ENCODE measurements around the gene BMPER.

BMPER gene
- long read RNA-seq, donor 1, transcript BMPER-221 (15 exons, 3,360 nt) = major isoform, 7 of 7 reads
- long read RNA-seq, donor 1, partial matches to known transcripts = 0 of 7 reads
- long read RNA-seq, donor 1, other reads (novel, unspliced or antisense) = 0 of 7 reads
- long read RNA-seq, donor 2, partial matches to known transcripts = 0 of 2 reads
- long read RNA-seq, donor 2, other reads (novel, unspliced or antisense) = 0 of 2 reads
- long read RNA-seq, donor 3, partial matches to known transcripts = 6 of 6 reads
- long read RNA-seq, donor 3, other reads (novel, unspliced or antisense) = 0 of 6 reads
- long read RNA-seq, donor 4, transcript BMPER-221 (15 exons, 3,360 nt) = major isoform, 7 of 14 reads
- long read RNA-seq, donor 4, partial matches to known transcripts = 6 of 14 reads
- long read RNA-seq, donor 4, other reads (novel, unspliced or antisense) = 0 of 14 reads
- long read RNA-seq, donor 5, partial matches to known transcripts = 0 of 4 reads
- long read RNA-seq, donor 5, other reads (novel, unspliced or antisense) = 0 of 4 reads
- long read RNA-seq, donor 6, partial matches to known transcripts = 5 of 7 reads
- long read RNA-seq, donor 6, other reads (novel, unspliced or antisense) = 0 of 7 reads
- long read RNA-seq, donor 7, transcript BMPER-221 (15 exons, 3,360 nt) = major isoform, 5 of 19 reads
- long read RNA-seq, donor 7, partial matches to known transcripts = 13 of 19 reads
- long read RNA-seq, donor 7, other reads (novel, unspliced or antisense) = 0 of 19 reads
- long read RNA-seq, donor 8, partial matches to known transcripts = 0 of 1 reads
- long read RNA-seq, donor 8, other reads (novel, unspliced or antisense) = 0 of 1 reads

DNA sequence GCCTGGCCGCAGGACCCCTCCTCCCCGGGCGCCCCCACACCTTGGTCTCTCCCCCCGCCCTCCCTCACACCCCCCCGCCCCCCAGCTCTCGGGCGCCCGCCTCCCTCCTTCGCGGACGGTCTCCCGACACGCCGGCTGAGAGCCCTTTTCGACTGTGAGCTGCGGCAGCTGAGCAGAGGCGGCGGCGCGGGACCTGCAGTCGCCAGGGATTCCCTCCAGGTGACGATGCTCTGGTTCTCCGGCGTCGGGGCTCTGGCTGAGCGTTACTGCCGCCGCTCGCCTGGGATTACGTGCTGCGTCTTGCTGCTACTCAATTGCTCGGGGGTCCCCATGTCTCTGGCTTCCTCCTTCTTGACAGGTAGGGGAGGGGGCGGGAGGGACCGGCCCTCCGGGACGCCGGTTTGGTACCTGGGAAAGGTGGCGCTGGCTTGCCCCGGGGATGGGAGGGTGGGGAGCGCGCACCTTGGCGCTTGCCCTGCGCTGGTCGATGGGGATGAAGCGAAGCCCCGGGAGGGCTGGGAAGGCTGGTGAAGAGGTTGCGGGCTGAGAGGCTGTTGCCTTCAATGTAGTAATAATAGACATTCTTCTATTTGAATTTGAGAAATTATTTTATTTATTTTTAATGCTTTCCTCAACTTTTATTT is at the start of gene BMPER:
Gene BMPER, plus strand, starts transcription at position 151 of the 644 bp plus-strand sequence. Its CDS starts 75 bp downstream, at position 226.
- DNase-seq = peak; percentile 64

DNA sequence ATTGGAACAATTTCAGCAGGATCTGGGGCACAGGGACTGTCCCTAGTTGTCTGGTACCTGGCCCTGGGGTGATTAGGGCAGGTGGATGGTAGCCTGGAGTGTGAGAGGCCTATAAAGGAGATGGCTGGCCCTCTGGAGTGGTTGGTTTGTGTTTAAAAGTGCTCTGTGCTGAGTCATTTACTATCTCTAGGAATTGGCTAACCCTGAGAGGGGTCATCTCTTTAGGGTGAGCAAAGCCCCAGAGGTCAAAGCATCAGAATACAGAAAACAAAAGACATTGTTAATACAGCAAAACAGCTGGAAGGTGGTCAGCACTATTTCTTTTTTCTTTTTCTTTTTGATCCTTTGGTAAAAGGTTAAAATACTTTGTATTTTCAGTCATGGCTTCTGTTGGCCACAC is 43.4 kb upstream of the BMPER start:
- DNase-seq = no peak

DNA sequence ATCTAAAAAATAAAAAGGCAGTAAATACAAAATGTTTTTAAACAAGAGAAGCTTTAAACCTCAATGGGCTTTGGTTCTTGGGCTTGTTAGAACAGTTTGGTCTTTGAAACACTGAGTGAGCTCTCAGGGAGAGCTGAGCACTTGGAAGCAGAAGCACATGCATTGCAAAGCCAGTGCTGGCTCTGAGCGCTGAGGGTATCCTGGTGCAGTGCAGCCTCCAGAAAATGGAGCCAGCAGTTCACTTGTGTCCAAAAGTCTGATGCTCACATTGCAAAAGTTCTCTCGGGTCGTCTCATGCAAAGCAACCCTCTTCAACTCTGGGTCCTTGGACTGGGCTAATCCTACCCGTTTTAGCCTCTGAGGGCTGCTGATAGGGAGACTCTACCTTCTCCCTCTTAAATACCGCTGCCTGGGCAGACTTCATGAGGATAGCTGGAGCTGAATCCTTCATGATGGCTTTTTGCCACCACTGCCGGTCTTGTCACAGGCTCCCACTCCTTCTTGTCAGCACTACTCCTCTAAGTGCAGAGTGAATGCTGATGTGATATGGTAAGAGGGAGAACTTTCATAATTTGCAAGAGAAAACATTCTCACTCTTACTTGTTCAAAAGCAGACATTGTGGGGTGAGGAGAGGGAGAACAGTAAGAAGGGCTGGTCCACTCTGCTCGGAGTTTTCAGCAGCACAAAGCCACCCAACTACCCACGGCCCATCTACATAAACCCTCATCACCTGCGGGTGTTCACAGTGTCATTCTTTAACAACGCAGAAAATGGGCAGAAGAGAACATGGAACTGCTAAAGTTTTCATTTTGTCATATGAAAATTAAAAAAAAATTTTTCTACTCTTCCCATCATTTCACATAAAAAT is 42.2 kb upstream of the BMPER start:
- DNase-seq = no peak

DNA sequence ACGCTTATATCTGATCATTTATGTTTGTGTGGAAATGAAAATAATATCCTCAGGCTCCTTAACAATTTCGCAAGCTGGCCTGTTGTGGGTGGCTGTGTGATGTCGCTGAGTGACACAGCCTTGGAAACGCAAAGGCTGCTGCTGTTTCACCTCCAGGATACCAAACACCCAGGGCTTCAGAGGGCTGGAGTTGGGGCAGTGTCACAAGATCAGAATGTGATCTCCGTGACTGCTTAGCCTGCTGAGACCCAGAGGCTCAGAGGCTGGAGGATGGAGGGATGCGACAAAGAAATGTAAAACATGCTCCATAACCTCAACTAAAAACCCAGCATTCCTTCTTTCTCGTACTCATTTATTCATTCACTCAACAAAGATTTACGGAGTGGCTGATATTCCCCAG is 37.2 kb upstream of the BMPER start:
- no peak for DNase-seq

DNA sequence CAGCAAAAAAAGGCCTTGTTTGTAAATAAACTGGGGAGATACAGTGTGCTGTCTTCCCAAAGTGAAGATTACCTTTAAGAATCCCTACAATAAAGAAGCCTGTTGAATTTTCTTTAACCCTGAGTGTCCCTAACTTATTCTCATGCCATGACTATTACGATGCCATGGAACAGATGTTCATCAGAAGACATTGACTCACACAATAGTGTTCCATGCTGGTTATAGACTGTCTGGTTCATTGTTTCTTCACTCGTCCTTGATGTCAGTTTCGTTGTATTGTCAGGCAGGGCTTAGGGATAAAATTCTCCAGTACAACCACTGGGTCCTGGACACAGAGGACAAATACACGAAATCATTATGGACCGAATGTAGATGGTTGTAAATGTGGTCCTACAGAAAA is 36.2 kb upstream of the BMPER start:
- DNase-seq = no peak

DNA sequence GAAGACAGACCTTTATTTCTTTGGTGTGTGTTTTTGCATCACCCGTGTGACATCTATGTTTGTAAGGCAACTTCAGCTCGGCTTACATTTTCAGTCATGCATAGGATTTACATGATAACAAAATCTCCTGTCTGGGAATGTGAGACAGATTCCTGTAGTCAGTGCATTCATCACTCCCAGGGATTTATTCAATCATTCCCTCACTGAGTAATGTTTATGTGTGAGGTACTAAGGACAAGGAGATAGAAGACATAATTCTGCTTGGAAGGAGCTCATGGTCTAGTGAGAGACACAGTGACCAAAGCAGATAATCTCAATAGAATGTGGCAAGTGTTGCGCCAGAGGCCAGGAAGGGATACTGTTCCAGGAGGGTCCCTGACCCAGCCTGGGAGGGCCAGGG is 35.2 kb upstream of the BMPER start:
- no peak for DNase-seq

DNA sequence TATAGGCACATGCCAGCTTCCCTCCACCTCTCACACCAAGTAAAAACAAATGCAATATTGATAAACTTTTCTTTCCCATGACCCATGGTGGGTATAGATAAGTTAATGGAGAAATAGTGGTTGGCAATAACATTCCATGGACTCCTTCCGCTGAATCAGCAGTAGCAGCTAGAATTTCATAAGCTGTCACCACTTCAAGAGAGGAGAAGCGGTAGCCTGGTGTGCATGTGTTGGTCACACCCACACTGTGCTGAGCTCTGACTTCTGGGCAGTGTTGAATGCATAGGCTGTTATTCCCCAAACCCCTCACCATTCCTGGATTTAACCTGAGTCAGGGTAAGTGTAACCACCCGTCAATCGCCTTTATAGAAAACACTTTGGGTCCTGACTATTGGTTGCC is 32.5 kb upstream of the BMPER start:
- no peak for DNase-seq

DNA sequence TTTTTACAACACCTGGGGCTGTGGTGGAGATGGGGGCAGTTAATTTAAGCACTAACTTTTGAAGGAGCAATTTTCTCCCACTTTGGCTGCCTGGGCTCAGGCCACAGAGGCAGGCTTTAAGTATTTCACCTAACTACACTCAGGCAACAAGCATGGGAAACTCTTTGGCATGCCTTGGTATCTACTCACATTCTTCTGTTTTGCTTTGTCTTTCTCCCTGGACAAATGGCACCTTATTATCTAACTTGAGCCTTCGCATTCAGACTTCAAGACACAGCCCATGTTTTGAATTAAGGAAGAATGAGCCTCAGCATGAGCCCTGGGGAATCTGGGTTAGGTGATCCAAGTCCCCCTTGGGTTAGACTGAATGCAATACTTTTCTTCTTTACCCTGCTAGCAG is 31.8 kb upstream of the BMPER start:
- no peak for DNase-seq

DNA sequence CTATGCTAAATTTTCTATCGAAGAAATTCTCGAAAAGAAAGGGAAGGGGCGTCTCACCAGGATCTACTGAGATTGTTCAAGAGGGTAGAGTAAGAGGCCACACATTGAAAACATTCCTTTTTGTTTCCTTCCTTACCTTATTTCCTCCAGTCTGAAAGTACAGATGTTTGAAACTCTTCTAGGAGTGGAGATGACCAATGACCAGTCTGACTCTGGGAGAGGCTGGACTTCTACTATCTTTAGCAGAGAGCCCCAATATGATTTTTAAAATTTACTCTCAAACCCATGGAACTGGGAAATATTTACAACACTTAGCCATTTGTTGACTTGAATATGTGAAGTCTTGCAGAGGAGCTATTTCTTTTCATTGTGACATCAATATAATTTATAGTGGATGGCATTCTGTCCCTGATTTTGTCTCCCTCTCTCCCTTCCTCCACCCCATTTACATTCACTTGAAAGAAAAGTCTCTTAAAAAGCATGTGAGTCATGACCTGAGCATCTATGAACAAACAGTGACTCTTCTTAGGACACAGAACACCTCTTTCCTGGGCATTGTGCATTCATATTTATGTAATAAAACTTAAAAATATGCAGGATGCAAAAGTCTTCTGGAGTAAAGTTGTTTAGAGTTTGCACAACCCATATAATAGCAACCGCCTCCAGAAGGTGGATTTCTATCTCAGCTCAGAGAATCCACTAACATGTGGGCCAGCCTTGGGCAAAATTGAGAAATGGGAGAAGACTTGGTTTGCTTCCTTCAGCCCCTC is 31.2 kb upstream of the BMPER start:
- DNase-seq = no peak

DNA sequence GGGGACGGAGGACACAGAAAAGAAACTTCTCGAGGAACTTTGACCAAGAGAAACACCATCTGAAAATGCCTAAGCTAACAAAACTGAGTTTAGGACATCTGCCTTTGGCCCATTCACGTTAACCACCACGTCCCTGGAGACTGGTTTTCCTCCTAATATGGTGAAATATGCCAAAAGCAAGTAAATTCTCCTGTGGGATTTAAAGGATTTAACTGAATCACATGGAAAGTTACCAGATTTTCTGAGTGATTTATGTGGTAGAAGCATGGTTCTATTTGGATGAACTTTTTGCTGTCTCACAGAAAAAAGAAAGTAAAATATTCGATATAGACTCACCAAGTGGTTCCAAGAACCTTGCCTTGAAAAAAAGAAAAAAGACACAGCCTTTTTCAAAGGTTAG is 30.4 kb upstream of the BMPER start:
- no peak for DNase-seq

DNA sequence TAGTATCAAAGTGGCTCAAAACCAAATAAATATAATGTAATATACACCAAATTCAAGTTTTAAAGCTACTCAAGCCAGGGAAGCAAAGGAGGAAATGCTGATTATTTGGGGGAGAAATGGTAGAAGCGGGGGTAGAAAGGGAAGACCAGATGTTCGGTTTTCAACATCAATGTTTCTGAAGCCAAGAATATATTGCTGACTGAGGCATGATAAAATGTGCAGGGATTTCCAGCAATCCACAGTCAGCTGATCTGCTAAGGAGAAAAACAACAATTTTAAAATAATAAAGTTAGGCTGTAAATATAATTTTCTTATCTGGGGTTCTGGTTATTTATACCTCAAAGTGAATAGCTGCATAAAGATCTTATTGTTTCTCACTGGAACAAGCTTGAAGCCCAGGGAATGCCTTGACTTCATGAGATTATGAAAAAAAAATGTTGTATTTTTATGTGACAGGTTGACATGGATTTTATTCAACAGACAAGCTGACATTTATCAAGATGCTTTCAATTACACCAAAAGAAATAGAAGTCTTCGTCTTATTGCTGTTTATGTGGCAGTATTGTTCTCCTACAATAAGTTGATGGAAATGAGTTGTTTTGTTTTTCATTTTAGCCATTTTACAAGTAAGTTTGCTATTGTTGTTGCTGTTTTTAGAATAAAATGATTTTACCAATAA is 28.6 kb upstream of the BMPER start:
- no peak for DNase-seq

DNA sequence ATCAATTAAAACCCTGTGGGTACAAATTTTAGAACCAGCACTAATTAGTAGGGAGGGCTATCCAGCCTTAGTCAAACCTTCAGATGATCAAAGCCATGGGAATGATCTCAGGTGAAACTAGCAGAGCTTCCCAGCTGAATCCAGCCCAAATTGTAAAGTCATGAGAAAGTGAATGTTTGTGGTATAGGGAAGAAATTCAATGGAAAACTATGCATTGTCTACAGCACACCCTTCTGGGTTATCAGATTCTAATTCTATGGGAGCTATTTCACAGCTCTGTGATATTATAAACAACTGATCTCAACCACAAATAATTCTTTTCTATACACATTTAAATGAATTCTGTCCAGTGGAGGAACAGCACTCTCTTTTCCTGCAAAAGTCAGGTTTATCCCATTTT is 24.6 kb upstream of the BMPER start:
- DNase-seq = no peak

DNA sequence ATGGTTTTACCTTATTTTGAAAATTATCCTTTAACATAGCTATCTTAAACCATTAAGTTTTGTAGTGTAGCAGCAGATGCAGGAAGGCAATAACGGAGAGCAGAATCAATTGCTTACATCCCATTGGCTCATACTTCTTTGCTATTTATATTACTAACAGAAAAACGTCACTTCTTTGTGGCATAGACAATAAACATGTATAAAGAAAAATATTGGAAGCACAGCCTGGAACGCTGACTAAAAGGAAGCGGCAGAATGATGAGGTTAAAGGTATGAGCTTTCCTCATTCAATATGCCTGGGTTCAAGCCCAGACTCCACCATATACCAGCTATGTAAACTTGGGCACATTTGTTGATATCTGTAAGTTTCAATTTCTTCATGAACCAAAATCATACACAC is 24.0 kb upstream of the BMPER start:
- DNase-seq = no peak

DNA sequence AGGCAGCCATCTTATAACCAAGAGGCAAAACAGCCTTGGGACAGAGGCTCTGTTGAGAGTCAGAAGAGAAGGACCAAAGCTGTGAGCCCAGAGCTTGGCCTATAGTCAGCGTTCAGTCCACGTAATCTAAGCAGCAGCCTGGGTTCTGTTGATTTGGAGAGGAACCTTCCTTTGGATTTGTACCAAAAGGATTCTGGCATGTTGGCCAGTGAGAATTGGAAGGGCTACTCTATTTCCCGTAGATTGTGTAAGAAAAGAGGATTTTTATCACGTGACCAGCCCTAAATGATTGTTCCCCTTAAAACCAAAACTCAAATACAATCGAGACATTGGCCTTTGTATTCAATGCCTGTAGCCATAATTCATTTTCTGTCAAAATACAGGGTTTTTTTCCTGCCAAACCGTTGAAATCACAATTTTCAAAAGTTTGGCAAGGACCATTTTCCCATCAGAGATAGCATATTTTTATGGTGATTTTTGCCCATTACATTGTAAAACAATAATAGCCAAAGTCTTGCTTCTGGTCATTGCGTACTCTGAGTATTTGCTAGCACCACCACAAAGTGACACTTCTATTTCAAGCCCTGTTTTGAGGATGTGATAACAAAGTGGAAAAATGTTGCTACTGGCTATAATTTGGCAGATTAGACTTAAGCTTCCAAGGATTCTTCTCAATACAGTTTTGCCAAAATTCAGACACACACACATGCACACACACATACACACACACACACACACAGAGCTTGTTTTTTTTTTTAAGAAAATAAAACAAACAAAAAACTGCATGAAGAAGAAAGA is 23.1 kb upstream of the BMPER start:
- no peak for DNase-seq

DNA sequence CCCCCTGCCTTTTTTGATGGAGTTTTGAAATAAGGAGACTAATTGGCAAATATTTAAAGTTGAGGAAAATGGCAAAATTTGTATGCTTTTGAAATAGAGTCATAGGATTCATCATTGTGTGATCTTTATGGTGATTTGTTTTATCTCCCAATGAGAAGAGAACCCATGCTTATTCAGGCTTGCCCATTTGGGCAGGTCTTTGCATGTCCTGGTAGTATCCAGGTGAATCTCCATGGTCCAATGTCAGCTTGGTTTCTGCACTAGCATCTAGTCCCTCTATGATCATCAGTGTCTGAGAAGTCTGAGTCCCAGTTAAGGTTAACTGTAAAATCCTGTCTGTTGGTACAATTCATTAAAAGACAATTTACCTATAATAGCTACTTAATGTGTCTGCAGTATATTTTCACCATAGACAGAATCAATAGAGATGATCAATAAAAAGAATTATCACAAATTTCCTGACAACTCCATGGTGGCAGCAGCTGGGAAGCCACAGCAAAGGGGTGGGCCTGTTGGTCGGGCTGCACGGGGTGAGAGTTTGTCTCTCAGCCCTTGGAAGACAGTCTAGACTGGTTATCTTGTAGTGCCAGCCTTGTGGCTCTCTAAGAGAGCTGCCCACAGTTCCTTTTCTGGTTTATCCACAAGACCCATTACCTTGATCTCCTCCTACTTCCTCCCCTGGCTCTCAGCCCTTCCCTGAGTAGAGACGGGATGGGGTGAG is 22.2 kb upstream of the BMPER start:
- no peak for DNase-seq

DNA sequence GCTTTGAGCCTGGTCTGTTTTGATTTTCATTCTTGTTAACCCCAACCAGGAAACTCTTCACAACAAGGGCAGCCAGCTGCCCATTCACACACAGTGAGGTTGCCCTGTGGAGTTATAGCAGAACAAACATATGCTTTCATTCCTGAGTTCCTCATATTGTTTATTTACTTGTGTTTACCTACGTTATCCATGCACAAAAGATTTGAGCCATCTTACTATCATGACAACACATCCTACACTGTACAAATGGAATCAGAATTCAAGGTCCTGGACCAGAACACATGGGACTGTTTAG is 21.7 kb upstream of the BMPER start:
- DNase-seq = no peak

DNA sequence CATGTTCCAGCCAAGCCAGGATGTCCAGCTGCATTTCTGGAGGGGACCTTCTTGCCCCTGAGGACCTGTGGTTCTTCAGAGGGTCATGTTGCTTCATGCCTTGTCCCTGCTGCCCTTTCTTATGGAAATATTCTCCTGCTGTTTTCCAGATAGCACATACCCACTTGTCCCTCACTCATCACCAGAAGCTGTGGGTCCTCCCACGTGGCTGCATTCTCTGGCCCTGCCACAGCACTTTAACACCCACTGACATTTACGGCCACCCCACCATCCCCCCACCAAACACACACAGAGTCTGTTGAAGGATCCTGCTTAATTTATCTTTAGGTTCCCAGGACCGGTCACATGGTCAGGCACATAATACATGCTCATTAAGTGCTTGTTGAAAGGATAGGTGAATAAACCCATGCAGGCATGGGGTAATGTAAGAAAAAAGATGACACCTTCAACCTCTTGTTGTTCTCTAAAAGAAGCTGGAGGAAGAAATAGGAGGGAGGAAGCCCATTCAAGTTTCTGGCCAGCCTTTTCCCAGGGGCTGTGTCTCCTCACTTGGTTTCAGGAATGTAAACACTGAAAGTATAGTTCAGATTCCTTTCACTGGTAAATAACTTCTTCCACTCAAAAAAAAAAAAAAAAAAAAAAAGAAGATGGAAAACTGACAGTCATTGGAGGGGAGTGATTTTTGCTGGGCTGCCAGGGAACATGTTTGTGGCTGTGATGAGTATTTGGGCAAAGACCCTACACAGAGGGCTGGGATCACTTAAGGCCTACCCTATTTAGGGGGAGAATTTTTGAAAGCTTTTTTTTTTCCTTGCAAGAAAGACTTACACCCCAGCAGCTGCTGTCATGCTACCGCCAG is 19.8 kb upstream of the BMPER start:
- no peak for DNase-seq

DNA sequence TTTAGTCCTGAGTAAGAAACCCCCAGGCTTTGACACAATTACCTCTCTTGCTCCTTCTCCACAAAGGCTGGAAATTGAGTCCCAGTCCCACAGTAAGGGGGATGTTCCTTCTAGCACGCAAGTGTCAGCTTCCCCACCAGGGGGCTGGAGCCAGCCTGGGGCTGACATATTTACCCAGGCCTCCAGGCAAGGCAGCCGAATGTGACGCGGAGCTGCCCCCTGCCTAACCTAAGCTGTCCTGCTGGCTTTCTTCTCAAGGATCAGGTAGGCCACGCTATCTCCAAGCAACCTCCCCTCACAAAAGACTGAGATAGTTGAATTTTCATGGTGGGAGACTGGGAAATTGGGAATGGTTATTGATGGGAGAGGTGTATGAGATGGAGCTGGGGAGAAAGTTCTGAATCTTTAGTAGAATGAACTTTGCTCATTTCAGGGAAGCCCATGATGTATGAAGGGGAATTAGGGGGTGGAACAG is 19.2 kb upstream of the BMPER start:
- DNase-seq = no peak

Measured in right kidney (tissue), 9 donors.